AG10803 (cell line): ENCODE measurements around the gene KRTAP23-1.

Source experiments
- DNase-seq: peaks from one replicate; pipeline ENCODE4 v3.0.0; 2010; ENCODE audit warnings: low read depth
- H3K4me3 ChIP-seq: 2 replicates; pipeline ENCODE4 v1.5.1; 2011; ENCODE audit warnings: mild to moderate bottlenecking, low read length, control low read depth
- TF ChIP-seq, protein P1 (sequence below): conservative IDR thresholded peaks from 2 replicates; pipeline ENCODE4 v1.5.1; 2011; ENCODE audit warnings: mild to moderate bottlenecking, low read length, control low read depth, inconsistent platforms

The KRTAP23-1 gene

DNA sequence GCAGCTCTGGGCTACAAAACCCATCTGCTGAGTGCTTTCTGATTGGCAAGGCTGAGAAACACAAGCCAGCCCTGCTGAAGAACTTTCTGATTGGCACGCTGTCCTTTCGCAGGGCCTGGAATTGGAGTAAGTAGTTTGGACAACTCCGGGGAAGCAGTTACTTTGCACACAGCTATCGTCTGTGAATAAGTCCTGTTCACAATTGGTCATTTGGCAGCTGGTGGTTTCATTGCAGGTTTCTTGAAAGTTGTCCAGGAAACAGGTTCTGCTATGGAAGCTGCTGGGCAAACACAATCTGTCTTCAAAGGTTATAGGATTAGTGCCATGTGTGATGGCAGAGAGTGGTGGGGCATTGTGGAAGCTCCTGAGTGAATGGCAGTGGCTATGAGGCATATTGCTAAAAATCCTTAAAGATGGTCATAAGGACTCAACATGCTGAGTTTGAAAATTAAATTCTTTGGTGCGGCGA is 11.1 kb downstream of the KRTAP23-1 start, which contains the start of gene KRTAP27-1:
Gene KRTAP27-1, minus strand, starts transcription at position 419 of the 469 bp plus-strand sequence. Its CDS starts 26 bp downstream, at position 393.
- H3K4me3 ChIP-seq, result no peak within 1 kb of the TSS
- TF ChIP-seq, protein P1, sequence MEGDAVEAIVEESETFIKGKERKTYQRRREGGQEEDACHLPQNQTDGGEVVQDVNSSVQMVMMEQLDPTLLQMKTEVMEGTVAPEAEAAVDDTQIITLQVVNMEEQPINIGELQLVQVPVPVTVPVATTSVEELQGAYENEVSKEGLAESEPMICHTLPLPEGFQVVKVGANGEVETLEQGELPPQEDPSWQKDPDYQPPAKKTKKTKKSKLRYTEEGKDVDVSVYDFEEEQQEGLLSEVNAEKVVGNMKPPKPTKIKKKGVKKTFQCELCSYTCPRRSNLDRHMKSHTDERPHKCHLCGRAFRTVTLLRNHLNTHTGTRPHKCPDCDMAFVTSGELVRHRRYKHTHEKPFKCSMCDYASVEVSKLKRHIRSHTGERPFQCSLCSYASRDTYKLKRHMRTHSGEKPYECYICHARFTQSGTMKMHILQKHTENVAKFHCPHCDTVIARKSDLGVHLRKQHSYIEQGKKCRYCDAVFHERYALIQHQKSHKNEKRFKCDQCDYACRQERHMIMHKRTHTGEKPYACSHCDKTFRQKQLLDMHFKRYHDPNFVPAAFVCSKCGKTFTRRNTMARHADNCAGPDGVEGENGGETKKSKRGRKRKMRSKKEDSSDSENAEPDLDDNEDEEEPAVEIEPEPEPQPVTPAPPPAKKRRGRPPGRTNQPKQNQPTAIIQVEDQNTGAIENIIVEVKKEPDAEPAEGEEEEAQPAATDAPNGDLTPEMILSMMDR, result no peak
- no peak for DNase-seq

DNA sequence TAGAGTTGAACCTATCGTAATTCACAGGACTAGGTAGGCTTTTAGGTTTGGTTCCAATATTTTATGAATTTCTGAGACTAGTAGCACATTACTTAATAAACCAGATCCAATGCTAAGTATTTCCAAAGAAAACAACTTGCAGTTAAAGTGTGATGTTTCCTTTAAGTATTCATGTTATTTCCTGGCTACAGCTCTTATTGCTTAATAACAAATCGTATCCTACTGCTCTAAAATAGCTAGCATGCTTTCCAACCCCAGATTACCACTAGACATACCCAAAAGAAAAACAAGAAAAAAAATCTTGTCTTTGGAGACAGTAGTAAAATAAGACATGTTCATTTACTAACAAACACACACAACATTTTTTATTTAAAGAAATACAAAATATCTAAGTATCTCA is 11.8 kb downstream of the KRTAP23-1 start:
- TF ChIP-seq, protein P1, result no peak
- no peak overlapping the region for H3K4me3 ChIP-seq
- peak; percentile 15 for DNase-seq

DNA sequence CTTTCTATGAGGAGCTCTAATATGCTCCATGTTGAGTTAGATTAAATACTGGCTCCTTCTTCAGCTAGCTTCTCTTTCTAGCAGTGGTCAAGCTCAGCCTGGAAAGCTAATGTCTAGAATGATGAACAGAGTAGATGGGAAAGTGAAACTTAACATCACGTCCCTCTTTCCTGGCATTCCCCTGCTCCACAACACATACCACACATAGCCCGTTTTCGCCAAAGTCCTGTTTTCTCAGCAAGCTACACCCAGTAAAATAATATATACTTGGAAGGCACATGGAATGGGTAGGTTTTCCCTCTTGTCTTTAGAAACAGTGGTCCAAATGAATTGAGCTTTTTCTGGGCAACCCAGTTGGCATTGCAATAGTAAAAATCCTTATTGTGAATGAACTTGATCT is 14.7 kb downstream of the KRTAP23-1 start:
- H3K4me3 ChIP-seq, result no peak overlapping the region
- DNase-seq, result no peak
- TF ChIP-seq, protein P1, result no peak

DNA sequence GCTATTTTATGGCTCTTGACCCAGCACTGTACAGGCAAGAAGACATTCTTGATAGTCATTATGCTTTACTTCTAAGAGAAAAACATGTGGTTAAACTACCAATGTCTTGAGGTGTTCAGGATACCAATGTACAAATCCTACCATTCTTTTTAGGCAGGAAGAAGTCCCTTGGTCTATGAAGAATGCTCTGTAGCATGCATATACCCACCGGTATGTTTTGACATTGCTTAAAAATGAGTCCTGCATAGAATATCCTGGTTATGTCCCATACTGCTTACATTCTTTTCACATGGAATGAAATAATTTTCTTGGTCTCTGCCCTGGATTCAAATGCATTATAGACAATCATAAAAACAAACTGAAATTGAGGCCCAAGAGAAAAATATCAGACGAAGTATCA is 15.7 kb downstream of the KRTAP23-1 start:
- DNase-seq, result no peak
- H3K4me3 ChIP-seq, result no peak overlapping the region
- TF ChIP-seq, protein P1, result no peak

DNA sequence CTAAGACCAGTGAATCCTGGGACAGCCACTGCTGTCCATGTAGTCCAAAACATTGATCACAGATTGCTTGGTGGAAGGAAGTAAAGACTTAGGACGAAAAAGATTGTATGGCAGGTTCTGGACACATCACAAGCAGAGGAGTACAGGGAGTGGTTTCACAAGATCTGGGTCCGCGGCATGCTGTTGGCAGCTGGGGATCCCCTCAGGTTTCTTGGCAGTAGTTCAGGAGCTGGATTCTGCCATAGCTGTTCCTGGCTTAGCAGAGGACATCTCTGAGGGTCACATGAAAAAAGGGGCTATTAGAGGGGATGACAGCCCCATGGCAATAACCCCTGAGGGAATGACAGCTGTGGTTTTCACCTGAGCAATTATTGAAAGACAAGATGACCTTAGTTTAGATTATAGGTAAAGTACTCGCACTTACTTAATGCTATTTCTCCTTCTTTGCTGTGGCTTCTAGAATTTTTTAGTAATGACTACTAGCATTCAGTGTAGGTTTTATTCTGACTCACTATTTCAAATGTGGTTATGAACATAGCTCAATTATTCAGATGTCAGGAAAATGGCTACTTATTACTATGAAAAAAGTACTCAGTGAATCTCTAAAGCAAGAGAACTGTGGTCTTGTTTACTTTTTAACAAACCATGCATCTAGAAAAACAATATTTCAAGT is 19.1 kb downstream of the KRTAP23-1 start:
- no peak overlapping the region for H3K4me3 ChIP-seq
- TF ChIP-seq, protein P1, result no peak
- no peak for DNase-seq

DNA sequence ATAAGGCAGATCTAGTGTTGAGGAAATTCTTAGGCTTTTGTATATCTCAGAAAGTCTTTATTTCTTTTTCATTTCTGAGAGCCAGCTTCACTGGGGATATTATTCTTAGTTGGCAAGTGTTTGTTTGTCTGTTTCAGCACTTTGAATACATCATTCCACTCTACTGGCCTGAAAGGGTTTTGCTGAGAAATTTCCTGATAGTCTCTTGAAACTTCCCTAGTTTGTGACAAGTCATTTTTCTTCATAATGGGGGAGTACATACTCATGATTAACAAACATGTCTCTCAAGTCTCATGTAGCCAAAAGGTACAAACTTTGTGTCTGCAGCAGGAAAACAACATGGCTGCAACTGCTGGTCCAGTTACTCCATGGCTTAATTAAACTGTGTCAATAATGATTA is 22.0 kb downstream of the KRTAP23-1 start:
- DNase-seq, result no peak
- TF ChIP-seq, protein P1, result no peak
- no peak overlapping the region for H3K4me3 ChIP-seq

DNA sequence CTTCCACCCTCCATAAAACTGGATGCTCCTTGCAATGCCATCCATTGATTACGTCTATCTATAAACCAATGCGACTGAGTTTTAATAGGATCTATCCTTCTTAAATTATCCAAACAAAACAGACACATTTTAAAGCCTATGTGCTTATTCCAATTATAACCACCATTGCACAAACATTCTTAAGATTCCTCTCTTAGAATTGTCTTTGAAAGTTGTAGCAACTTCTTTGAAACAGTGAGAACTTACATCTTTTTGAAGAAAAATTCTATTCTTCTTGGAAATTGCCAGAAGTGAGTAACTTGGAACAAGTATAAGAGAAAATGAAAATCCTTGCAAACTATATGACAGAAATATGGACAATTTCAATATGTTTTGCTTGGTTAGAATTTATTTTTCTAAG is 28.2 kb downstream of the KRTAP23-1 start, which contains the start of gene KRTAP26-1:
Gene KRTAP26-1, minus strand, starts transcription at position 101 of the 400 bp plus-strand sequence. CDS start 280 bp downstream, outside the sequence.
- H3K4me3 ChIP-seq, result no peak within 1 kb of the TSS
- DNase-seq, result no peak
- TF ChIP-seq, protein P1, result no peak
